Sigmoid colon (tissue), 7 donors: ENCODE measurements around the gene MILR1. TPM values are rescaled to one million over a fixed set of nuclear protein-coding genes. Genes with fewer than 3 reads are reported as not detected.

Source experiments
- DNase-seq: peaks from one replicate; pipeline ENCODE4 v3.0.0-alpha.2; 2019
- H3K27ac ChIP-seq, 4 donors: fragments of 200-600 bp; sonication (generic); one replicate each; pipeline ENCODE4 v1.5.1; 2016 to 2019; ENCODE audit warnings: mild to moderate bottlenecking in 1 of 4
- H3K27me3 ChIP-seq, 3 donors: fragments of 200-600 bp; sonication (generic); one replicate each; pipeline ENCODE4 v1.5.1; 2019; ENCODE audit warnings: mild to moderate bottlenecking in 1 of 3
- H3K36me3 ChIP-seq, 4 donors: fragments of 200-600 bp; sonication (generic); one replicate each; pipeline ENCODE4 v1.5.1; 2016 to 2019
- H3K4me1 ChIP-seq, 4 donors: fragments of 200-600 bp; sonication (generic); one replicate each; pipeline ENCODE4 v1.5.1; 2017 to 2019
- H3K4me3 ChIP-seq, 4 donors: fragments of 200-600 bp; sonication (generic); one replicate each; pipeline ENCODE4 v1.5.1; 2017 to 2019; ENCODE audit warnings: mild to moderate bottlenecking in 2 of 4, moderate library complexity in 1 of 4
- H3K9me3 ChIP-seq, 4 donors: fragments of 200-600 bp in 3 of 4; sonication (generic) in 3 of 4; one replicate each; pipeline versions ENCODE4 v1.5.1 to v1.6.1; 2013 to 2019
- CTCF ChIP-seq, 4 experiments: fragments of 450-650 bp in 3 of 4; fragments of 200-600 bp in 1 of 4; IDR thresholded peaks; one replicate each; pipeline ENCODE4 v1.5.1; 2016 to 2019; ENCODE audit warnings: antibody characterized with exemption in 4 of 4, mild to moderate bottlenecking in 3 of 4, moderate library complexity in 2 of 4
- EP300 ChIP-seq, 4 donors: sonication (generic); formaldehyde crosslinking; IDR thresholded peaks; one replicate each; pipeline ENCODE4 v1.6.1; 2017; ENCODE audit warnings: antibody characterized with exemption in 4 of 4
- POLR2A ChIP-seq, 2 donors: fragments of 450-650 bp; IDR thresholded peaks; one replicate each; pipeline ENCODE4 v1.6.1; 2016; ENCODE audit warnings: antibody characterized with exemption in 2 of 2, mild to moderate bottlenecking in 2 of 2, moderate library complexity in 2 of 2
- POLR2AphosphoS5 ChIP-seq, 4 donors: sonication (generic); formaldehyde crosslinking; IDR thresholded peaks; one replicate each; pipeline ENCODE4 v1.6.1; 2017; ENCODE audit warnings: antibody characterized with exemption in 4 of 4
- WGBS, 2 donors: extraction: QIAGEN DNeasy Blood & Tissue Kit; methylation state at CpG; one replicate each; pipeline ENCODE4 v1.1.7; 2013; 5-methylcytosine and 5-hydroxymethylcytosine counted together
- intact Hi-C: fragments of 100-400 bp; cut with DNase I; formaldehyde crosslinking; loops from one replicate; pipeline ENCODE4 v1.15.1; 2023
- polyA plus RNA-seq, 3 donors: library from polyadenylated mRNA; stranded (reverse); fragments of 200-250 nt; gene quantifications; one replicate each; pipeline ENCODE4 v1.2.3, GENCODE V29; 2013
- total RNA-seq, 4 donors: library from RNA; depleted of rRNA; stranded (reverse); fragments of >200 nt; gene quantifications; one replicate each; pipeline ENCODE4 v1.1.0, GENCODE V29; 2016
- donor health status: healthy with polysubstance abuse.
- donor health status: Bipolar disorder and iron deficiency.
- donor health status: healthy.

MILR1 gene
- total and polyA plus RNA-seq, 7 donors, result 1.8 to 7.8 (median 4.4) TPM

DNA sequence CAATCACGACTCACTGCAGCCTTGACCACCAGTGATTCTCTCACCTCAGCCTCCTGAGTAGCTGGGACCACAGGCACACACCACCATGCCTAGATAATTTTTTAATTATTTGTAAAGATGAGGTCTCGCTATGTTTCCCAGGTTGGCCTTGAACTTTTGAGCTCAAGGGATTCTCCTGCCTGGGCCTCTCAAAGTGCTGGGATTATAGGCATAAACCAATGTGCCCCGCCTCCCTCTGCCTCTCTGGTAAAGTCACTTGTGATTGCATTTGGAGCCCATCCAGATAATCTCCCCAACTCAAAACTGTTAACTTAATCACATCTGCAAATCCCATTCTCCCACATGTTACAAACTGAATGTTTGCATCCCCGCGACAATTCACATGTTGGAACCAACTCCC is 46.4 kb upstream of the MILR1 start:
- no peaks in the 10 kb centered on the region for H3K9me3 ChIP-seq

GRCh38 chr17:64403881-64404460 is 44.9 kb upstream of the MILR1 start:
- Histone ChIP-seq H3K4me3 (no peak overlapping the region), H3K27me3 (no peaks in the 10 kb centered on the region), H3K36me3 (no peaks in the 10 kb centered on the region), H3K27ac (no peak overlapping the region), H3K4me1 (no peaks in the 10 kb centered on the region), H3K9me3 (no peaks in the 10 kb centered on the region)
- DNase-seq, result peak; percentile 48
- intact Hi-C loops, result no loop called here
- 82 to 94% methylated on average over 6 of the region's 6 CpGs for WGBS, 2 donors
- TF ChIP-seq POLR2AphosphoS5 (IDR thresholded peaks at IDR 0.05) (no peak), EP300 (IDR thresholded peaks at IDR 0.05) (no peak), POLR2A (IDR thresholded peaks at IDR 0.05) (no peak), CTCF (IDR thresholded peaks at IDR 0.05) (no peak)

More for the DNA sequence above, 46.4 kb upstream of the MILR1 start:
- no peak overlapping the region for H3K27ac ChIP-seq
- H3K4me3 ChIP-seq, result no peak overlapping the region
- no peaks in the 10 kb centered on the region for H3K36me3 ChIP-seq
- no peaks in the 10 kb centered on the region for H3K4me1 ChIP-seq
- WGBS, 2 donors, result 95 to 97% methylated on average over 5 of the region's 5 CpGs
- intact Hi-C loops, result no loop called here
- H3K27me3 ChIP-seq, result no peaks in the 10 kb centered on the region
- TF ChIP-seq CTCF (IDR thresholded peaks at IDR 0.05) (no peak), POLR2AphosphoS5 (IDR thresholded peaks at IDR 0.05) (no peak)
- peak; percentile 24 for DNase-seq

DNA sequence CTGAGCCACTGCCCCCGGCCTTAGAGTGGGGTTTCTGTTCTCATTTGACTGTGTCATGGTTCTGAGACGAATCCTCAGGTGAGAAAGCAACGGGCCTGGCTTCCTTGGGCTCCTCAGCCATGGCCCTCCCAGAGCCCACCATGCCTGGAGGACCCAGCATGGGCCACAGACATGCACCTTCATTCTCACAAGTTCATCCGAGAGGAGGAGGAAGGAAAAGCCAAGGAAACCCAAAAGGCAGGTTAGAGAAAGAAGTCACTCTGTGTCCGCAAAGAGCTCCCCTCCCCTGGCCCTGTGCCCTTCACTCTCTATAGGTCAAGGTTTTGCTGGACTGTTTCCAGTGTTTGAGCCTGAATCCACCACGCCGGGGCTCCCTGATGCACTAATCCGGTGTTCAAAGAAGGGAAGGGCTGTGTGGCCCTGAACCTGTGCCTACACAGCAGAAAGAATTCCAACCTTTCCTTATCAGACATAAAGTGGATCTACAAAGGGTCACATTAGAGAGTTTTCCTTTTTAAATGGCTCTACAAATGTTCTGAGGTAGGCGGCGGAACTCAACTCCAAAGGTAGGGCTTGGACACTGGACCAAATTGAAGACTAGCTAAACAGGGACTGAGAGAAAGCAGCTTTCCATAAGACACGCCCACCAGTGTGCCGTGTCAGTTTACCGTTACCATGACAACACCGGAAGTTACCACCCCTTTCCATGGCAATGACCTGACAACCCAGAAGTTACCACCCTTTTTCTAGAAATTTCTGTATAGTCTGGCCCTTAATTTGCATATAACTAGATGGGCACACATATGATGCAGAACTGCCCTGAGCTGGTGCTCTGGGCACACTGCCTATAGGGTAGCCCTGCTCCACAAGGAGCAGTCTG is 42.4 kb upstream of the MILR1 start:
- WGBS, 2 donors, result 82 to 85% methylated on average over 14 of the region's 14 CpGs
- H3K4me3 ChIP-seq, result no peak overlapping the region
- intact Hi-C loops, result no loop called here
- H3K4me1 ChIP-seq, result no peaks in the 10 kb centered on the region
- no peaks in the 10 kb centered on the region for H3K9me3 ChIP-seq
- DNase-seq, result peak; percentile 58
- peaks cover 0 to 2% (median 0%) of the 10 kb centered on the region in 3 donors for H3K27me3 ChIP-seq
- H3K27ac ChIP-seq, result no peak overlapping the region
- no peak for TF ChIP-seq CTCF (IDR thresholded peaks at IDR 0.05)
- TF ChIP-seq POLR2AphosphoS5 (IDR thresholded peaks at IDR 0.05), result no peak
- no peak for TF ChIP-seq POLR2A (IDR thresholded peaks at IDR 0.05)
- TF ChIP-seq EP300 (IDR thresholded peaks at IDR 0.05), result no peak
- H3K36me3 ChIP-seq, result no peaks in the 10 kb centered on the region

GRCh38 chr17:64410750-64411490 is 38.0 kb upstream of the MILR1 start:
- TF ChIP-seq POLR2AphosphoS5 (IDR thresholded peaks at IDR 0.05), result no peak
- TF ChIP-seq CTCF (IDR thresholded peaks at IDR 0.05), result no peak
- no peak for TF ChIP-seq EP300 (IDR thresholded peaks at IDR 0.05)
- peak; percentile 45 for DNase-seq

More at GRCh38 chr17:64410750-64411490, 38.0 kb upstream of the MILR1 start:
- H3K9me3 ChIP-seq, result no peaks in the 10 kb centered on the region
- H3K4me3 ChIP-seq, result no peak overlapping the region
- H3K27me3 ChIP-seq, result peaks cover 0 to 2% (median 0%) of the 10 kb centered on the region in 3 donors
- 97 to 98% methylated on average over 4 of the region's 4 CpGs for WGBS, 2 donors
- no peaks in the 10 kb centered on the region for H3K36me3 ChIP-seq
- peaks cover 0 to 7% (median 3%) of the 10 kb centered on the region in 4 donors for H3K4me1 ChIP-seq
- intact Hi-C loops, result no loop called here
- no peak overlapping the region for H3K27ac ChIP-seq
